ENCODE measurements around the gene CCL17.

DNA sequence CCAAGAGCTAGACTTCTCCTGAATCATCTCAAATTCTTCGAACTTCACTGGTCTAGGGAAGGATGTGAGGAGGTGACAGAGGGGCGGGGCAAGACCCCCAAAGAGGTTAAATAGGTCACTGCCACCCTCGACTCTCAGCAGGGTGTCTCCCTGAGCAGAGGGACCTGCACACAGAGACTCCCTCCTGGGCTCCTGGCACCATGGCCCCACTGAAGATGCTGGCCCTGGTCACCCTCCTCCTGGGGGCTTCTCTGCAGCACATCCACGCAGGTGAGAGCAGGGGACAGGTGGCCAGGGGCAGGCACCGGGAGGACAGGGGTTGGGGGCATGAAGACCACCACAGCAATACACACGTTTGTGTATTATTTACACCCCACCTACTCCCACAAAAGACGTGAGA, 9.2 kb downstream of the CCL17 start:
- TF ChIP-seq EGR1 (IDR thresholded peaks at IDR 0.05; ENCODE audit: low read depth in 2 of 2) (no peak), SP1 (IDR thresholded peaks at IDR 0.05) (no peak), GABPA (IDR thresholded peaks at IDR 0.05 in 1 of 2, conservative IDR thresholded peaks at IDR 0.05 in 1 of 2) (no peak), YY1 (IDR thresholded peaks at IDR 0.05) (no peak), RAD21 (IDR thresholded peaks at IDR 0.05) (no peak), RXRA (IDR thresholded peaks at IDR 0.05) (no peak), JUND (IDR thresholded peaks at IDR 0.05) (no peak), TAF1 (conservative IDR thresholded peaks at IDR 0.05) (no peak)
- TF ChIP-seq, protein P1, sequence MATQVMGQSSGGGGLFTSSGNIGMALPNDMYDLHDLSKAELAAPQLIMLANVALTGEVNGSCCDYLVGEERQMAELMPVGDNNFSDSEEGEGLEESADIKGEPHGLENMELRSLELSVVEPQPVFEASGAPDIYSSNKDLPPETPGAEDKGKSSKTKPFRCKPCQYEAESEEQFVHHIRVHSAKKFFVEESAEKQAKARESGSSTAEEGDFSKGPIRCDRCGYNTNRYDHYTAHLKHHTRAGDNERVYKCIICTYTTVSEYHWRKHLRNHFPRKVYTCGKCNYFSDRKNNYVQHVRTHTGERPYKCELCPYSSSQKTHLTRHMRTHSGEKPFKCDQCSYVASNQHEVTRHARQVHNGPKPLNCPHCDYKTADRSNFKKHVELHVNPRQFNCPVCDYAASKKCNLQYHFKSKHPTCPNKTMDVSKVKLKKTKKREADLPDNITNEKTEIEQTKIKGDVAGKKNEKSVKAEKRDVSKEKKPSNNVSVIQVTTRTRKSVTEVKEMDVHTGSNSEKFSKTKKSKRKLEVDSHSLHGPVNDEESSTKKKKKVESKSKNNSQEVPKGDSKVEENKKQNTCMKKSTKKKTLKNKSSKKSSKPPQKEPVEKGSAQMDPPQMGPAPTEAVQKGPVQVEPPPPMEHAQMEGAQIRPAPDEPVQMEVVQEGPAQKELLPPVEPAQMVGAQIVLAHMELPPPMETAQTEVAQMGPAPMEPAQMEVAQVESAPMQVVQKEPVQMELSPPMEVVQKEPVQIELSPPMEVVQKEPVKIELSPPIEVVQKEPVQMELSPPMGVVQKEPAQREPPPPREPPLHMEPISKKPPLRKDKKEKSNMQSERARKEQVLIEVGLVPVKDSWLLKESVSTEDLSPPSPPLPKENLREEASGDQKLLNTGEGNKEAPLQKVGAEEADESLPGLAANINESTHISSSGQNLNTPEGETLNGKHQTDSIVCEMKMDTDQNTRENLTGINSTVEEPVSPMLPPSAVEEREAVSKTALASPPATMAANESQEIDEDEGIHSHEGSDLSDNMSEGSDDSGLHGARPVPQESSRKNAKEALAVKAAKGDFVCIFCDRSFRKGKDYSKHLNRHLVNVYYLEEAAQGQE (IDR thresholded peaks at IDR 0.05): no peak
- TF ChIP-seq, protein P2, sequence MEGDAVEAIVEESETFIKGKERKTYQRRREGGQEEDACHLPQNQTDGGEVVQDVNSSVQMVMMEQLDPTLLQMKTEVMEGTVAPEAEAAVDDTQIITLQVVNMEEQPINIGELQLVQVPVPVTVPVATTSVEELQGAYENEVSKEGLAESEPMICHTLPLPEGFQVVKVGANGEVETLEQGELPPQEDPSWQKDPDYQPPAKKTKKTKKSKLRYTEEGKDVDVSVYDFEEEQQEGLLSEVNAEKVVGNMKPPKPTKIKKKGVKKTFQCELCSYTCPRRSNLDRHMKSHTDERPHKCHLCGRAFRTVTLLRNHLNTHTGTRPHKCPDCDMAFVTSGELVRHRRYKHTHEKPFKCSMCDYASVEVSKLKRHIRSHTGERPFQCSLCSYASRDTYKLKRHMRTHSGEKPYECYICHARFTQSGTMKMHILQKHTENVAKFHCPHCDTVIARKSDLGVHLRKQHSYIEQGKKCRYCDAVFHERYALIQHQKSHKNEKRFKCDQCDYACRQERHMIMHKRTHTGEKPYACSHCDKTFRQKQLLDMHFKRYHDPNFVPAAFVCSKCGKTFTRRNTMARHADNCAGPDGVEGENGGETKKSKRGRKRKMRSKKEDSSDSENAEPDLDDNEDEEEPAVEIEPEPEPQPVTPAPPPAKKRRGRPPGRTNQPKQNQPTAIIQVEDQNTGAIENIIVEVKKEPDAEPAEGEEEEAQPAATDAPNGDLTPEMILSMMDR (IDR thresholded peaks at IDR 0.05; ENCODE audit: low read depth, low read length, missing input control): no peak
- TF ChIP-seq, protein P3, sequence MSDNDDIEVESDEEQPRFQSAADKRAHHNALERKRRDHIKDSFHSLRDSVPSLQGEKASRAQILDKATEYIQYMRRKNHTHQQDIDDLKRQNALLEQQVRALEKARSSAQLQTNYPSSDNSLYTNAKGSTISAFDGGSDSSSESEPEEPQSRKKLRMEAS (IDR thresholded peaks at IDR 0.05): no peak
